NCI-H446 treated with DMSO at 0.1 percent for 48 hours (cell line): ENCODE results near the gene C1orf56.
"Not testable (repeated sequence)": the region's sequence is repeated elsewhere in the genome, so short reads cannot be mapped to it uniquely, and the experiment has no call there.

Source experiments
- DNase-seq: peaks from one replicate; lab custom pipeline; 2025; lab: John Stamatoyannopoulos, UW

C1orf56 gene

GRCh38 chr1:151062741-151063371, 15.3 kb downstream of the C1orf56 start:
- DNase-seq = no peak

- no peak for DNase-seq
Measured at GRCh38 chr1:151065089-151065645, 17.6 kb downstream of the C1orf56 start.

- DNase-seq = no peak
Measured at GRCh38 chr1:151067185-151067584, 19.6 kb downstream of the C1orf56 start.

- no peak for DNase-seq
Measured at GRCh38 chr1:151069103-151069486, 21.5 kb downstream of the C1orf56 start.

- DNase-seq = peak; percentile 94
Measured at GRCh38 chr1:151070474-151071276, 23.1 kb downstream of the C1orf56 start, which contains the start of gene GABPB2. Gene GABPB2 (plus strand): TSS chr1:151070761. CDS start chr1:151088190, 17,429 bp downstream.

- no peak for DNase-seq
Measured at GRCh38 chr1:151072224-151072623, 24.7 kb downstream of the C1orf56 start.

GRCh38 chr1:151085953-151086559, 38.5 kb downstream of the C1orf56 start:
- no peak for DNase-seq

GRCh38 chr1:151097426-151097825, 49.9 kb downstream of the C1orf56 start:
- DNase-seq = not testable (repeated sequence)

- no peak for DNase-seq
Measured at GRCh38 chr1:151098126-151098525, 50.6 kb downstream of the C1orf56 start.
